ENCODE results near the gene SARDH.

SARDH gene

GRCh38 chr9:133714606-133715294, 23.4 kb downstream of the SARDH start:
- no peak overlapping the region for H3K4me3 ChIP-seq (ENCODE audit: low read depth, low read length)
- TF ChIP-seq CTCF (IDR thresholded peaks at IDR 0.05; ENCODE audit: insufficient read depth, low read depth, low read length, missing control alignments): no peak
- DNase-seq (ENCODE audit: low read depth): no peak

GRCh38 chr9:133713960-133714495, 24.1 kb downstream of the SARDH start:
- no peak for DNase-seq (ENCODE audit: low read depth)
- H3K4me3 ChIP-seq (ENCODE audit: low read depth, low read length): no peak overlapping the region
- TF ChIP-seq CTCF (IDR thresholded peaks at IDR 0.05; ENCODE audit: insufficient read depth, low read depth, low read length, missing control alignments): no peak

- no peak for TF ChIP-seq CTCF (IDR thresholded peaks at IDR 0.05; ENCODE audit: insufficient read depth, low read depth, low read length, missing control alignments)
- no peak overlapping the region for H3K4me3 ChIP-seq (ENCODE audit: low read depth, low read length)
- DNase-seq (ENCODE audit: low read depth): no peak
These were observed 24.8 kb downstream of the SARDH start for GRCh38 chr9:133713150-133713959.

GRCh38 chr9:133712221-133713100, 25.7 kb downstream of the SARDH start:
- H3K4me3 ChIP-seq (ENCODE audit: low read depth, low read length): no peak overlapping the region
- TF ChIP-seq CTCF (IDR thresholded peaks at IDR 0.05; ENCODE audit: insufficient read depth, low read depth, low read length, missing control alignments): no peak
- DNase-seq (ENCODE audit: low read depth): no peak

GRCh38 chr9:133711428-133712220, 26.5 kb downstream of the SARDH start:
- TF ChIP-seq CTCF (IDR thresholded peaks at IDR 0.05; ENCODE audit: insufficient read depth, low read depth, low read length, missing control alignments): no peak
- no peak overlapping the region for H3K4me3 ChIP-seq (ENCODE audit: low read depth, low read length)
- no peak for DNase-seq (ENCODE audit: low read depth)

All from GM12865 (cell line).